Osteoblast (primary cell): ENCODE results near the gene GCGR. TPM values are rescaled to one million over a fixed set of nuclear protein-coding genes. Genes with fewer than 3 reads are reported as not detected.

Source experiments
- DNase-seq: peaks from one replicate; pipeline ENCODE4 v3.0.0; 2011; ENCODE audit warnings: low spot score, mixed read lengths; ENCODE audit not compliant: insufficient read length; ENCODE audit errors: missing footprints
- H2AFZ ChIP-seq: 2 replicates; pipeline ENCODE4 v1.6.0; 2011; ENCODE audit warnings: mild to moderate bottlenecking, low read length
- H3K27ac ChIP-seq: 2 replicates; pipeline ENCODE4 v1.5.1; 2011; ENCODE audit warnings: mild to moderate bottlenecking, low read depth, low read length, moderate library complexity
- H3K27me3 ChIP-seq: 2 replicates; pipeline ENCODE4 v1.6.0; 2012; ENCODE audit warnings: mild to moderate bottlenecking, control low read depth, inconsistent platforms, low read length, moderate library complexity; ENCODE audit not compliant: insufficient read depth
- H3K36me3 ChIP-seq: 2 replicates; pipeline ENCODE4 v1.5.1; 2011; ENCODE audit warnings: mild to moderate bottlenecking, low read length, control low read depth, moderate library complexity; ENCODE audit not compliant: insufficient read depth
- H3K4me1 ChIP-seq: 2 replicates; pipeline ENCODE4 v1.5.1; 2011; ENCODE audit warnings: mild to moderate bottlenecking, low read length, control low read depth, moderate library complexity; ENCODE audit not compliant: insufficient read depth
- H3K4me2 ChIP-seq: 2 replicates; pipeline ENCODE4 v1.6.0; 2011; ENCODE audit warnings: mild to moderate bottlenecking, low read length; ENCODE audit not compliant: insufficient read depth
- H3K4me3 ChIP-seq: fragments of 200-600 bp; sonication (generic); 3 replicates; pipeline ENCODE4 v1.5.1; 2012; ENCODE audit warnings: mild to moderate bottlenecking, low read length, inconsistent platforms; ENCODE audit not compliant: insufficient read depth
- H3K79me2 ChIP-seq: 2 replicates; pipeline ENCODE4 v1.6.0; 2012; ENCODE audit warnings: mild to moderate bottlenecking, low read length, control low read depth, inconsistent platforms; ENCODE audit not compliant: insufficient read depth
- H3K9me3 ChIP-seq: 2 replicates; pipeline ENCODE4 v1.5.1; 2011; ENCODE audit warnings: low read depth, low read length, control low read depth
- H4K20me1 ChIP-seq: 2 replicates; pipeline ENCODE4 v1.6.0; 2012; ENCODE audit warnings: mild to moderate bottlenecking, low read length, control low read depth; ENCODE audit not compliant: insufficient read depth
- total RNA-seq: library from RNA; depleted of rRNA; stranded (reverse); fragments of >200 nt; gene quantifications from 2 replicates; pipeline ENCODE4 v1.2.3, GENCODE V29; 2012
- TF ChIP-seq, protein P1 (sequence below): IDR thresholded peaks from 2 replicates; pipeline ENCODE4 v1.5.1; 2011; ENCODE audit warnings: mild to moderate bottlenecking, low read depth, low read length, moderate library complexity; ENCODE audit errors: extremely low read depth

The GCGR gene
- total RNA-seq = under 0.01 TPM in 1 of 2 replicates, not detected in the other

DNA sequence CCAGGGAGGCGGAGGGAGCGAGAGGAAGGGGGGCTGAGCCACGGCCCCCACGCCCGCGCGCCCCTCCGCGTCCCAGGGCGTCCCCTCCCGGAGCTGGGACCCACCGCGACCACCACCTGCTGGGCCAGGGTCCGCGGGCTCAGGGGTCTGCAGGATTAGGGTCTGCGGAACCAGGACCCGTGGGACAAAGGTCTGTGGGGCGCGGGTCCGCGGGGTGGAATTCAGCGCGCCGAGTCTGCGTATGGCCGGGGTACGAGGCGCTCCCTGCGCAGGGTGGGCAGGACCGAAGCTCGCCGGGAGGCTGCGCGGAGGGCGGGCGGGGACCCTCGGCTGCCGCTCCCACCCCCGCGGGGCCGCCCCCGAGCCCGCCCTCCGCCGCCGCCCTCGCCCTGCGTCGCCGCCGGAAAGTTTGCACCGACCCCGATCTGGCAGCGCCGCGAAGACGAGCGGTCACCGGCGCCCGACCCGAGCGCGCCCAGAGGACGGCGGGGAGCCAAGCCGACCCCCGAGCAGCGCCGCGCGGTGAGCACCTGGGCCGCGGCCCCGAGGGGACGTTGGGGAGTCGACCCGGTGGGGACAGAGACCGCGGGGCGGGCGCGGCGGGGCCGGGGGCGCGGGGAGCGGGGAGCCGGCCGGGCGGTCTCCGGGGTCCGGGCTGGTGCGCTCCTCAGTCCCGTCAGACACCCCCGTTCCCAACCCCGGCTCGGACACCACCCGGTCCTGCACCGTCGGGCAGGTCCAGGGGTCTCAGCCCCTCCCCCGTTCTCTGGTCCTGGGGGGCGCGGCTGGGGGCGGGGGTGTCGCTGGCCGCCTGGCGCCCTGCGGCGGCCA, at the start of gene GCGR:
TSS of gene GCGR (plus strand) at position 423 of the 831 bp plus-strand sequence. CDS start 4,869 bp downstream, outside the sequence.
- Histone ChIP-seq H3K27me3 (peaks cover 63% of the 10 kb centered on the region), H3K4me1 (no peaks in the 10 kb centered on the region), H3K36me3 (no peaks in the 10 kb centered on the region), H3K9me3 (no peaks in the 10 kb centered on the region), H4K20me1 (no peaks in the 10 kb centered on the region), H3K27ac (no peak within 1 kb of the TSS), H3K4me3 (no peak within 1 kb of the TSS), H2AFZ (no peak within 1 kb of the TSS), H3K79me2 (no peaks in the 10 kb centered on the region), H3K4me2 (no peak within 1 kb of the TSS)
- DNase-seq = no peak
- TF ChIP-seq, protein P1, sequence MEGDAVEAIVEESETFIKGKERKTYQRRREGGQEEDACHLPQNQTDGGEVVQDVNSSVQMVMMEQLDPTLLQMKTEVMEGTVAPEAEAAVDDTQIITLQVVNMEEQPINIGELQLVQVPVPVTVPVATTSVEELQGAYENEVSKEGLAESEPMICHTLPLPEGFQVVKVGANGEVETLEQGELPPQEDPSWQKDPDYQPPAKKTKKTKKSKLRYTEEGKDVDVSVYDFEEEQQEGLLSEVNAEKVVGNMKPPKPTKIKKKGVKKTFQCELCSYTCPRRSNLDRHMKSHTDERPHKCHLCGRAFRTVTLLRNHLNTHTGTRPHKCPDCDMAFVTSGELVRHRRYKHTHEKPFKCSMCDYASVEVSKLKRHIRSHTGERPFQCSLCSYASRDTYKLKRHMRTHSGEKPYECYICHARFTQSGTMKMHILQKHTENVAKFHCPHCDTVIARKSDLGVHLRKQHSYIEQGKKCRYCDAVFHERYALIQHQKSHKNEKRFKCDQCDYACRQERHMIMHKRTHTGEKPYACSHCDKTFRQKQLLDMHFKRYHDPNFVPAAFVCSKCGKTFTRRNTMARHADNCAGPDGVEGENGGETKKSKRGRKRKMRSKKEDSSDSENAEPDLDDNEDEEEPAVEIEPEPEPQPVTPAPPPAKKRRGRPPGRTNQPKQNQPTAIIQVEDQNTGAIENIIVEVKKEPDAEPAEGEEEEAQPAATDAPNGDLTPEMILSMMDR = no peak

DNA sequence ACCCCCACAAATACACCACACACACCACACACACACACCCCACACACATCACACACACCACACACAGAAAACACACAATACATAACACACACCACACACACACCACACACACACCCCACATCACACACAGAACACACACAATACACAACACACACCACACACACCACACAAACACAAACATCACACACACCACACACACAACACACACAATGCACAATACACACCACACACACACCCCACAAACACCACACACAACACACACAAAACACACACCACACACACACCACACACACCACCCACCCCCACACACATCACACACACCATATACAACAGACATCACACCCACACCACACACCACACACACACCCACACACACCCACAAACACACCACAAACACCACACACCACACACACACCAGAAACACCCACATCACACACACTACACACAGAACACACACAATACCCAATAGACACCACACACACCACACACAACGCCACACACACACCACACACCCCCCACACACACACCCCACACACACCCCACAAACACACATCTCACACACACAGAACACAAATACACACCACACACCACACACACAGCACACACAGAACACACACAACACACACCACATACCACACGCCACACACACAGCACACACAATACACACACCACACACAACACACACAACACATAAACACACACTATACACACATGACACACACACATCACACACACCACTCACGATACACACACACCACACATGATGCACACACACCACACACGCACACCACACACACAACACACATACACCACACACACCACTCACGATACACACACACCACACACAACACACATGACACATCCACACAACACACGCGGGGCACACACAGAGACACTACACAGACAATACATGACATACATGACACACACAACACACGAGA, 11.0 kb upstream of the GCGR start:
- no peaks in the 10 kb centered on the region for H4K20me1 ChIP-seq
- H3K79me2 ChIP-seq = no peaks in the 10 kb centered on the region
- H2AFZ ChIP-seq = no peak overlapping the region
- DNase-seq = no peak
- H3K4me3 ChIP-seq = no peak overlapping the region
- H3K4me2 ChIP-seq = no peak overlapping the region
- TF ChIP-seq, protein P1 = no peak
- no peak overlapping the region for H3K27ac ChIP-seq
- H3K36me3 ChIP-seq = no peaks in the 10 kb centered on the region
- H3K4me1 ChIP-seq = no peaks in the 10 kb centered on the region
- peaks cover 3% of the 10 kb centered on the region for H3K27me3 ChIP-seq
- no peaks in the 10 kb centered on the region for H3K9me3 ChIP-seq

DNA sequence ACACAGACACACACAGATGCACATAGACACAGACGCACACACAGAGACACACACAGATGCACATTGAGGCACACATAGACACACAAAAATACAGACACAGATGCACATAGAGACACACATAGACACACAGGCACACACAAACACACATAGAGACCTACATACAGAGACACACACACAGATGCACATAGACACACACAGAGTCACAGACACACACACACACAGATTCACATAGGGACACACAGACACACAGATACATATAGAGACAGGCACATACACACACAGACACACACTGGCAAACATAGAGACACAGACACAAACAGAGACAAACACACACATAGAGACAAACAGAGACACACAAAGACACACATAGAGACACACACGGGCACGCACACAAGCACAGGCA, 9.9 kb upstream of the GCGR start:
- Histone ChIP-seq H3K4me1 (no peaks in the 10 kb centered on the region), H3K27me3 (peaks cover 3% of the 10 kb centered on the region), H3K4me2 (no peak overlapping the region), H4K20me1 (no peaks in the 10 kb centered on the region), H3K27ac (no peak overlapping the region), H3K36me3 (no peaks in the 10 kb centered on the region), H2AFZ (no peak overlapping the region), H3K79me2 (no peaks in the 10 kb centered on the region), H3K9me3 (no peaks in the 10 kb centered on the region), H3K4me3 (no peak overlapping the region)
- TF ChIP-seq, protein P1 = no peak
- DNase-seq = no peak
